Central memory CD4-positive, alpha-beta T cell (primary cell): ENCODE results near the gene MRE11.
"Not testable (repeated sequence)": the region's sequence is repeated elsewhere in the genome, so short reads cannot be mapped to it uniquely, and the experiment has no call there.

Source experiments
- DNase-seq: peaks from one replicate; pipeline ENCODE4 v3.0.0; 2022

Gene MRE11

DNA sequence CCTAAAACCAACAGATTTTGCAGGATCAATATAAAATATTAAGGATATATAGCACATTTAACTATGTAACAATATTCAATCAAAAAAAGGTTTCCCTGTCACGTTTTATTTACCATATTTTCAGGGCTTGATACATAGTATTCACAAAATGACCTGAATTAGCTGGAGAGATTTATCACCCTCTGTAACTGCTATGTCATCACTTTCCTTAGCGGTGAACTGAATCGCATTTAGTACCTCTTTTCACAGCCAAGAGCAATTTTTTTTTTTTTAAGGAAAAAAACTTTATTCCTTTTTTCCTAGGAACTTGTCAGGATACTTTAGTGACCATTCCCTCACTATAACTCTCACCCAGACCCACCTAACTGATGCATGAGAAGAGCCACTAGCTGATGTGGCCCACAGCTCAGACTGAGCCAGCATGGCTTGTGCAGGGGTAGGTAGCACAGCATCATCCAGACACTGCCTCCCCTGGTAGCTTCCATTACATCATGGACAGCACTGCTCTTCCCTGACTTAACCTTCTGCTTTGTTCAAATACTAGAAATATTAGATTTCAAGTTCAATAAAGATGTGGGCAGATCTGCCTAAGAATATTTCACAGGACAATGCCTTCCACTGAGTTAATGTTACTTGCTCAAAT lies 75.4 kb downstream of the MRE11 start:
- DNase-seq: no peak

DNA sequence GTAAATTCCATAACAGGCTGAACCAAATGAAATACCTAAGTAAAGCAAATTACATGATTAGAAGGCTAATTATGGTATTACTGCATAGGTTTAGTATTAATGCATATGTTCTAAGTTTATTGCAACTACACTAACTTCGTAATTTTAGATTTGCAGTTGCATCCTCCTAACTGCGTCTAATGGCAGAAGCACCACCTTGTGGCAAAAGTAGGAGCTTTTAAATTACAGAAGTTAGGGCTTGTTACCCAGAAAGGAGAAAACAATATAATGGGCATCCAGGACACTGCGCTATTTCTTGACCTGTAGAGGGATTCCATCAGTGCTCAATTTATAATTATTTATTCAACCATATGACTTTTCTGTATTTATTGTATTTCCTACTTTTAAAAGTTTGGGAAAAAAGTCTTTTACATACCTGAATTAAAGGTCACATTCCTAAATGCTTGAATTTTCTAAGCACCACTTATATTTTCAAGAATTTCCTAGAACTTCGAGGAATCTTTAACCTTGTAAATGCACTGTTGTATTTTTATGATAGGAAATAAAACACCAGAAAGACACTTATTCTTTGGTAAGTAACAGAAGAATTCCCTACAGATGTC lies 76.2 kb downstream of the MRE11 start:
- DNase-seq: no peak

GRCh38 chr11:94405062-94405833 lies 88.4 kb downstream of the MRE11 start:
- no peak for DNase-seq

- no peak for DNase-seq
Observed at GRCh38 chr11:94402355-94402754, 91.3 kb downstream of the MRE11 start.

DNA sequence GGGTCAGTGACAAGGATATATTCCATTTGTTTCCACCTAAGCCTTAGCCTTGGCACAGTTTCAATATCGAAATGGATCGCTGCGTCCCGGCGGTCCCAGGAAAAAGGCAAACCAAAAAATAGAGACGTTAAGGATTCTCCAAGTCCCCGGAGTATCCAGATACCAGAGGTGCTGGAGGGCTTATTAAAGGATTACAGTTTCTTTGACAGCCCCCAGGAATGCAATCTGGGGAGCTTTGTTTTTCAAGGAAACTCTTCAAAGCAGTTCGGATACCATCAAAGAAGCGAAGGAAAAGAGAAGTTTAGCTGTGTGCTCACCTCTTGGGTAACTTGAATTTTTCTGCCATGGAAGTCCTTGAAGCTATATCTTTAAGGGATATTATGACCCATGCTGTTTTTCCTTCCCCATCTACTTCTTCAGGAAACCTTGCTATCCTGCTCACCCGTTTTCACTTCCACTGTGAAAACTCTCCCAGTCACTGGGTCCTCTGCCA lies 91.8 kb downstream of the MRE11 start:
- no peak for DNase-seq

GRCh38 chr11:94400839-94401772 lies 92.5 kb downstream of the MRE11 start, which contains the start of gene GPR83:
Gene GPR83 (minus strand): TSS chr11:94401419. CDS start chr11:94401247, 172 bp downstream.
- DNase-seq: no peak

GRCh38 chr11:94400457-94400838 lies 93.2 kb downstream of the MRE11 start:
- DNase-seq: no peak

- DNase-seq: no peak
Observed at GRCh38 chr11:94400050-94400449, 93.6 kb downstream of the MRE11 start.

DNA sequence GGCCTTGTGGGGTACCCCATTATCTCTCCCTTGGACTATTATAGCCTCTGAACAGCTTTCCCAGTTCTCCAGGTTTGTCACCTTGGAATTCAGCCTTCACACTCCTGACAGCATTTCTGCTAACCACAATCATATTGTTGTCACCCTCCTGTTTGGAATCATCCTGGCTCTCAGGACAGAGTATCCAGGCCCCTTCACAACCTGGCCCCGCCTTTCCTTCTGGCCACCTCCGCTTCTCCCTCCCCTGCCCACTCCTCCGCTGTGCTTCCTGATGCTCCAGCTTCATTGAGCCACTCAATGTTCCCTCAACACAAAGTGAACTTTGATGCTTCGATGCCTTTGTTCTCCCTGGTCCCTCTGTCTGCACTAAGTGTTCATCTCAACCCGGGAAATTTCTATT lies 95.5 kb downstream of the MRE11 start:
- DNase-seq: no peak

DNA sequence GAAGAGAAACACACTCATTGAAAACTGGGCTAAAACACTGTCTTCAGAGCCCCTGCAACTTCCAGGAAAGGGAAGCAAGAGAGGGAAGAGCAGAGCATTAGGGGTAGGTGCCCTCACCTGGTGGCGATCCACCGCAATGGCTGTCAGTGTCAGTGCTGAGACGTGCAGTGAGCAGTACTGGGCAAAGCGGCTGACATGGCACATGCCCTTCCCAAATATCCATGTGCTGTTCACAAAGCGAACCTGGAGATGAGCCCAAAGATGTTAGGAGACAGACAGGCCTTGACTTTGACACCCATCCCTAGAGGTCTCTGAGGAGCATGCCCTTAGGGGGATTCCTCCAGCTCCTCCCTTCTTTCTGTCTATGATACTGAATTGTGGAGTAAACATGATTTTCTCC lies 97.4 kb downstream of the MRE11 start:
- DNase-seq: no peak

- not testable (repeated sequence) for DNase-seq
Observed at GRCh38 chr11:94391937-94392336, 101.7 kb downstream of the MRE11 start.

GRCh38 chr11:94379613-94380012 lies 114.0 kb downstream of the MRE11 start:
- DNase-seq: no peak

GRCh38 chr11:94376841-94377240 lies 116.8 kb downstream of the MRE11 start:
- no peak for DNase-seq

GRCh38 chr11:94370576-94370975 lies 123.1 kb downstream of the MRE11 start:
- peak; percentile 1 for DNase-seq
